ENCODE measurements around the gene WWOX. TPM values are rescaled to one million over a fixed set of nuclear protein-coding genes. Genes with fewer than 3 reads are reported as not detected.

Gene WWOX
- total and polyA plus RNA-seq, 2 of the 13 experiments (the other 11 are each of a cell fraction or from before 2014, with no cell fraction given), result 9.1 to 37.4 TPM

- Histone ChIP-seq H3K36me3 (replicated peaks in 1 of 2; ENCODE audit: control insufficient read depth in 1 of 2, insufficient read depth in 2 of 2, low read length in 2 of 2) (peaks cover 0 to 10% of the 10 kb centered on the region in 2 experiments; a peak in 3 of 5 replicates), H3K4me2 (ENCODE audit: low read depth, low read length) (no peak overlapping the region), H3K27ac (ENCODE audit: extremely low read length, insufficient read depth, low read length) (no peak overlapping the region), H2AFZ (ENCODE audit: low read length) (no peak overlapping the region), H3K9ac (ENCODE audit: insufficient read depth, low read depth, low read length) (no peak overlapping the region), H3K79me2 (ENCODE audit: insufficient read depth, low read length) (no peaks in the 10 kb centered on the region), H3K4me1 (ENCODE audit: insufficient read depth, low read length) (peaks cover 8% of the 10 kb centered on the region), H3K4me3 (replicated peaks in 1 of 3; ENCODE audit: insufficient read depth in 1 of 3, low read depth in 2 of 3, low read length in 3 of 3) (no peak overlapping the region), H4K20me1 (ENCODE audit: insufficient read depth, low read length) (no peaks in the 10 kb centered on the region), H3K9me3 (ENCODE audit: low read length) (no peaks in the 10 kb centered on the region), H3K27me3 (ENCODE audit: control insufficient read depth in 1 of 2, insufficient read depth in 2 of 2, low read length in 2 of 2) (no peaks in the 10 kb centered on the region)
- TF ChIP-seq TEAD3 (CRISPR knock-in tag; optimal IDR thresholded peaks at IDR 0.05; ENCODE audit: borderline replicate concordance) (no peak), SMARCC2 (IDR thresholded peaks at IDR 0.05) (no peak)
- ATAC-seq, result no peak
- in situ Hi-C loops (cut with HindIII; ENCODE audit: extremely low pct_ligation_motif_present, low pct_unique_long_range_greater_than_20kb), result no loop called here
- 96% methylated on average over 6 of the region's 6 CpGs for WGBS (ENCODE audit: low lambda C conversion rate)
- DNase-seq (ENCODE audit: low spot score), result no peak
- no peak for FAIRE-seq
- ChIA-PET POLR2A (no interaction called here), CTCF (ENCODE audit: low intra/inter-chr PET ratio, low total read pairs) (no interaction called here)
- intact Hi-C loops (cut with micrococcal nuclease; ENCODE audit: unreplicated experiment), result no loop called here
- no TSS peak for BruUV-seq (replicated peaks)
These were observed 331.7 kb downstream of the WWOX start for GRCh38 chr16:78431004-78431670.

GRCh38 chr16:78431701-78432100 lies 332.2 kb downstream of the WWOX start:
- H2AFZ ChIP-seq (ENCODE audit: low read length), result no peak overlapping the region
- H3K4me2 ChIP-seq (ENCODE audit: low read depth, low read length), result no peak overlapping the region
- intact Hi-C loops (cut with micrococcal nuclease; ENCODE audit: unreplicated experiment) (no loop called here), in situ Hi-C loops (cut with HindIII; ENCODE audit: extremely low pct_ligation_motif_present, low pct_unique_long_range_greater_than_20kb) (no loop called here)
- ATAC-seq (no peak), FAIRE-seq (no peak), DNase-seq (ENCODE audit: low spot score) (no peak)
- no TSS peak for BruUV-seq (replicated peaks)
- H3K9me3 ChIP-seq (ENCODE audit: low read length), result no peaks in the 10 kb centered on the region
- H3K4me3 ChIP-seq (replicated peaks in 1 of 3; ENCODE audit: insufficient read depth in 1 of 3, low read depth in 2 of 3, low read length in 3 of 3), result no peak overlapping the region
- H3K27me3 ChIP-seq (ENCODE audit: control insufficient read depth in 1 of 2, insufficient read depth in 2 of 2, low read length in 2 of 2), result no peaks in the 10 kb centered on the region
- no peak overlapping the region for H3K27ac ChIP-seq (ENCODE audit: extremely low read length, insufficient read depth, low read length)
- peaks cover 8% of the 10 kb centered on the region for H3K4me1 ChIP-seq (ENCODE audit: insufficient read depth, low read length)
- no peaks in the 10 kb centered on the region for H4K20me1 ChIP-seq (ENCODE audit: insufficient read depth, low read length)
- WGBS (ENCODE audit: low lambda C conversion rate), result 99% methylated on average over 3 of the region's 3 CpGs
- ChIA-PET POLR2A (no interaction called here), CTCF (ENCODE audit: low intra/inter-chr PET ratio, low total read pairs) (no interaction called here)
- H3K9ac ChIP-seq (ENCODE audit: insufficient read depth, low read depth, low read length), result no peak overlapping the region
- peaks cover 0 to 10% of the 10 kb centered on the region in 2 experiments; a peak in 3 of 5 replicates for H3K36me3 ChIP-seq (replicated peaks in 1 of 2; ENCODE audit: control insufficient read depth in 1 of 2, insufficient read depth in 2 of 2, low read length in 2 of 2)
- H3K79me2 ChIP-seq (ENCODE audit: insufficient read depth, low read length), result no peaks in the 10 kb centered on the region
- TF ChIP-seq ZSCAN9 (CRISPR knock-in tag; IDR thresholded peaks at IDR 0.05; ENCODE audit: borderline replicate concordance) (no peak), KDM3A (CRISPR knock-in tag; IDR thresholded peaks at IDR 0.05; ENCODE audit: low read depth) (no peak), ASH2L (IDR thresholded peaks at IDR 0.05; ENCODE audit: insufficient read length, low read depth, low read length) (no peak), CHD4 (IDR thresholded peaks at IDR 0.05; ENCODE audit: borderline replicate concordance, low read length) (no peak), FOXK2 (IDR thresholded peaks at IDR 0.05) (no peak), IRX3 (CRISPR knock-in tag; IDR thresholded peaks at IDR 0.05; ENCODE audit: borderline replicate concordance, low read depth) (no peak), HNRNPUL1 (IDR thresholded peaks at IDR 0.05; ENCODE audit: low read depth, low read length) (no peak), ZNF431 (CRISPR knock-in tag; IDR thresholded peaks at IDR 0.05; ENCODE audit: borderline replicate concordance, low read depth) (no peak), HMG20B (CRISPR knock-in tag; conservative IDR thresholded peaks at IDR 0.05) (no peak), ZFP1 (CRISPR knock-in tag; IDR thresholded peaks at IDR 0.05) (no peak), MLLT10 (CRISPR knock-in tag; IDR thresholded peaks at IDR 0.05) (no peak), ZMYM4 (CRISPR knock-in tag; IDR thresholded peaks at IDR 0.05) (no peak), ZNF772 (CRISPR knock-in tag; IDR thresholded peaks at IDR 0.05) (no peak), MED8 (CRISPR knock-in tag; IDR thresholded peaks at IDR 0.05; ENCODE audit: insufficient replicate concordance) (no peak), ZBTB38 (CRISPR knock-in tag; IDR thresholded peaks at IDR 0.05) (no peak), SALL2 (CRISPR knock-in tag; IDR thresholded peaks at IDR 0.05) (no peak), JARID2 (CRISPR knock-in tag; IDR thresholded peaks at IDR 0.05; ENCODE audit: insufficient replicate concordance) (no peak), ZNF446 (CRISPR knock-in tag; IDR thresholded peaks at IDR 0.05) (no peak), ZNF205 (CRISPR knock-in tag; IDR thresholded peaks at IDR 0.05) (no peak), TEF (CRISPR knock-in tag; IDR thresholded peaks at IDR 0.05) (no peak)
